SKM-1 (cell line): Measurements from ENCODE around the gene DUSP15.
"Not testable (repeated sequence)": the region's sequence is repeated elsewhere in the genome, so short reads cannot be mapped to it uniquely, and the experiment has no call there.

Experiments
- DNase-seq: peaks from one replicate; lab custom pipeline; 2025; ENCODE audit not compliant: unreplicated experiment; lab: John Stamatoyannopoulos, UW

DUSP15 gene, protein sequence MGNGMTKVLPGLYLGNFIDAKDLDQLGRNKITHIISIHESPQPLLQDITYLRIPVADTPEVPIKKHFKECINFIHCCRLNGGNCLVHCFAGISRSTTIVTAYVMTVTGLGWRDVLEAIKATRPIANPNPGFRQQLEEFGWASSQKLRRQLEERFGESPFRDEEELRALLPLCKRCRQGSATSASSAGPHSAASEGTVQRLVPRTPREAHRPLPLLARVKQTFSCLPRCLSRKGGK

GRCh38 chr20:31869942-31870725 lies at the start of gene DUSP15, which contains the start of gene TTLL9:
TSS of gene DUSP15 (minus strand) at chr20:31870527. CDS start at chr20:31870337, 190 bp downstream.
TSS of gene TTLL9 (plus strand) at chr20:31870634. CDS start at chr20:31871127, 493 bp downstream.
- DNase-seq, result no peak

DNA sequence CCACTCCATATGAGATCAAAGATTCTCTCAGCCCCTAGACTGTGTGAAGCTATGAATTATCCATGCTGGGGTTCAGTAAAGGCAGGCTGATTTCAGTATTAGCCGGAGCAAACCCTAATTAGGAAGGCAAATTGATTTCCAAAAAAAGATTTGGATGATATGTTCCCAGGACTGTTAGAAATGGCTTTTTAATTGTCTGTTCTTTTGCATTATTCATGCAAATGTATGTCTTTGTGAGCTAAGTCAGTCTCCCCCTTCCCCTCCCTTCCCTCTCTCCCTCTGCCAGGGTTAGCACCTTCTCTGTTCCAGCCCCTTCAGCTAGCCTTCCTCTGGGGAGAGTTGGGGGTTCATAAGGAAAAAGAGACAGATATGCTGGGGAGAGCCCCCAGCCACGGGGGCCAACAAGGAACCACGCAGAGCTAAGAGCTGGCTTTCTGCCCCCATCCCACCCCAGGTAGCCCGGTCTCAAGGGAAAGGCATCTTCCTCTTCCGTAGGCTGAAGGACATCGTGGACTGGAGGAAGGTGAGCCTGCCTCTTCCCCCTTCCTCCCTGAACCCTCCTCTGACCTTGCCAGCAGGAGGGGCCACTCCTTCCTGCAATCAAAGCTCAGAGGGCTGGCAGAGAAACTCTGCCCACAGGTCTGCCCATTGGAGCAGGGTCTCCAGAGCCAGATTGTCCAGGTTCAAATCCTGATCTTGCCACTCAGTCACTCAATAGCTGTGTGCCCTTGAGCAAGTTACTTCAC lies 49.3 kb upstream of the DUSP15 start:
- no peak for DNase-seq

DNA sequence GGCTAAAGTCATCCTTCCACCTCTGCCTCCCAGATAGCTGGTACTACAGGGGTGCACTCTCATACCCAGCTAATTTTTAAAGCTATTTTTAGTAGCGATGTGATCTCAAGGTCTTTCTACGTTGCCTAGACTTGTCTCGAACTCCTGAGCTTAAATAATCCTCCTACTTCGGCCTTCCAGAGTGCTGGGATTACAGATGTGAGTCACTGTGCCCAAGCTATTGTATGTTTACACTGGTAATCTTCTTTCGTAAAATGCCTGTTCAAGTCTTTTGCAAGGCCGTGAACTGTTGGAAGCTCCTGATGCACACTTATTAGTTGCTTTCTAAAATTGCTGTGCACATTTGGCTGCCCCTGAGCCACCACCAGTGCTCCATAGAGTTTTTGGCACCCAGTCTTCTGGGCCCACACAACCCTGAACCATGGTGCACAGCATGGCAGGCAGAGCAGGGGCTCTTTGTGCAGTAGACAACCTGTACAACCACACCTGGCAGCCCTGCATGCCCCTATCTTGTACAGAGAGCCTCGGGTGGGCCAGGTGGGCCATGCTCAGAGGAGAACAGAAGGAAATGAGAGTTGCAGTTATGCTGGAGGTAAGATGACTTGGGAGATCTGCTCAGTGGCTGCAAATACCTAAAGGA lies 48.3 kb upstream of the DUSP15 start:
- no peak for DNase-seq

DNA sequence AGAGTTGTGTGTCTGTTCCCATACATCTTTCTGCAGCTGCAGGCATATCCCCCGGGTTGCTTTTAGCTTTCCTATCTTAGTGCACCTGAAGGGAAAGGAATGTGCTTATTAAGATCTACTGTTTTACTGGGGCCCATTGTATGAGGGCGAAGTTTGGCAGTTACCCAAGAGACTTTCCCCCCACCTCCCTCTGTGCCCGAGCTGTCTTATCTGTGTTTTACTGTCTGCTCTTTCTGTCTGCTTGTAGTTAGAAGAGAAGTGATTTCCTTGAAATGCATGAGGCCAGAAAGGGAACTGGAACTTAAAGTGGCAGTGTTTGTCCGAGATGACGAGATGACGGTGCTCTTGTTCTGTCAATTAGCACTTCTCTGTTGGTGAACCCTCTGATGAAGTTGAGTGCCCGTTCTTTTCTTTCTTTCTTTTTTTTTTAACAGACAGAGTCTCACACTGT lies 47.7 kb upstream of the DUSP15 start:
- not testable (repeated sequence) for DNase-seq

GRCh38 chr20:31916708-31917107 lies 46.4 kb upstream of the DUSP15 start:
- no peak for DNase-seq

GRCh38 chr20:31915491-31916280 lies 45.4 kb upstream of the DUSP15 start:
- DNase-seq, result no peak

DNA sequence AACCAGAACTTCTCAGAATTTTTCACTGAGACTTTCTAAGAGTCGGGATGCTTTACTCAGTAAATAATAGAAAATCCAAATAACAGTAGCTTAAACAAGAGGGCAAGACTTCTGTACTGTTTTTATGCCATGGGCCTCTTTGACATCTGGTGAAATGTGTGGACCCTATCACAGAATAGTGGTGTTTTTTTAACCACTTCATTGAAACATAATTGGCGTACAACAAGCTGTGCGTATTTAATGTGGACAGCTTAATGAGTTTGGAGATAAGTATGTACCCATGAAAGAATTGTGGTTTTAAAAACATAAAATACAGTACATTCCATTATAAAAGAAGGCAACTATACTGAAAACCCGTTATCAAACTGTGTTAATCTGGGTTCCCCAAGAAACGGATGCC lies 43.8 kb upstream of the DUSP15 start:
- DNase-seq, result no peak

DNA sequence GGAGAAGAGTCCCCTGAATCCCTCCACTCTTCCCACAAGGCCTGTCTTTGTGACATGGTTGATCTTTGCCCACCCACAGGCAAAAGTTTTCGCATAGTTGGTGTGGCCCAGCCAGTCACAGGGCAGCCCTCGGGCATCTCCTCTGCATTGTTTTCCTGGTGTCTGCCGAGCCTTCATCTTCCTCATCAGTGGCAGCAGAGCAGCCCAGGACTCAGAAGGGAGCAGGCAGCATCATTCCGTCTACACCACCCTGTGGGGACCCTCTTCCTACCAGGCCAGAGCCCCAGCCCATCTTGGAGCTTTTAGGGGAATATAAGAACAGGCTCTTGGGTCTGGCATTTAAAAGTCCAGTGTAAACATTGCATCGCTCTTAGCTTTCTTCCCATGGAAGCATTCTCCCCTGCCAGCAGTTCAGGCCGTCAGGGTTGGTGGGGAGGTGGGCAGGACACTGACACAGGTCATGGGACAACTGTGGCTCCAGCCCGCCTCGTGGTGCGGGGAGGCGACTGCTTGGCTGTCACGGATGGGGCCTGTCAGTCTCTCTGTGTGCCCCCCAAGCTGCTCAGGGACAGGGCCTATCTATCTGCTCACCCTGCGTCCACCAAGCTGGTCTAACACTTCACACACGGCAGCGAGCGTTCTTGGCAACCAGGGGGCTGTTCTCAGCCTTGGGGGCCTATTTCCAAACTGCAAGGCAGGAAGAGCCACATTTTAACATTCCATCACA lies 43.3 kb upstream of the DUSP15 start:
- DNase-seq, result no peak

GRCh38 chr20:31910071-31910803 lies 39.9 kb upstream of the DUSP15 start:
- no peak for DNase-seq

DNA sequence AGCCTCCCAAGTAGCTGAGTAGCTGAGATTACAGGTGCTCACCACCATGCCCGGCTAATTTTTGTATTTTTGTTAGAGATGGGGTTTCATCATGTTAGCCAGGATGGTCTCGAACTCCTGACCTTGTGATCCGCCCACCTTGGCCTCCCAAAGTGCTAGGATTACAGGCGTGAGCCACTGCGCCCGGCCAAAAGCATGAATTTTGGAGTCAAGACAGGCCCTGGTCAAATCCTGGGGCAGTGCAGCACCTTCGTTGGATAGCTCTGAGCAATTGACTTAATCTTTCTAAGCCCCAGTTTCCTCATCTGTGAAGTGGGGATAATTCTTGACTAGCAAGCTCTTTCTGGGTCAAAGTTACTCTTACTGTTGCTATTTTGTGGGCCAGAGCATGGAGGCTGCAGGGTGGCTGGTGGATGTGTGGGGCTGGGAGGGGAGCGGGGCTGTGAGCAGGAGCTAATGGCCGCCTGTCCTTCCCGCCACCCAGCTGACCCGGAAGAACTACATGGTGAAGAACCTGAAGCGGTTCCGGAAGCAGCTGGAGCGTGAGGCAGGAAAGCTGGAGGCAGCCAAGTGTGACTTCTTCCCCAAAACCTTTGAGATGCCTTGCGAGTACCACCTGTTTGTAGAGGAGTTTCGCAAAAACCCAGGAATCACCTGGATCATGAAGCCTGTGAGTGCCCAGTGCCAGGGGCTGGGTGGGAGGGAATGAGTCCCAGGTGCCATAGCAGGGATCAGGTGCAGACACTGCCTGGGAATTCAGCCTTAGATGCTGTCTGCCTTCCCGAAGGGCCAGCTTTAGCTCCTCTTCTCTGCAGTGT lies 39.1 kb upstream of the DUSP15 start:
- DNase-seq, result no peak

- DNase-seq, result no peak
Measured at GRCh38 chr20:31908424-31908823, 38.1 kb upstream of the DUSP15 start.

GRCh38 chr20:31908016-31908415 lies 37.7 kb upstream of the DUSP15 start:
- no peak for DNase-seq

- DNase-seq, result no peak
Measured at GRCh38 chr20:31907046-31907445, 36.7 kb upstream of the DUSP15 start.

- DNase-seq, result no peak
Measured at GRCh38 chr20:31906001-31906400, 35.7 kb upstream of the DUSP15 start.

DNA sequence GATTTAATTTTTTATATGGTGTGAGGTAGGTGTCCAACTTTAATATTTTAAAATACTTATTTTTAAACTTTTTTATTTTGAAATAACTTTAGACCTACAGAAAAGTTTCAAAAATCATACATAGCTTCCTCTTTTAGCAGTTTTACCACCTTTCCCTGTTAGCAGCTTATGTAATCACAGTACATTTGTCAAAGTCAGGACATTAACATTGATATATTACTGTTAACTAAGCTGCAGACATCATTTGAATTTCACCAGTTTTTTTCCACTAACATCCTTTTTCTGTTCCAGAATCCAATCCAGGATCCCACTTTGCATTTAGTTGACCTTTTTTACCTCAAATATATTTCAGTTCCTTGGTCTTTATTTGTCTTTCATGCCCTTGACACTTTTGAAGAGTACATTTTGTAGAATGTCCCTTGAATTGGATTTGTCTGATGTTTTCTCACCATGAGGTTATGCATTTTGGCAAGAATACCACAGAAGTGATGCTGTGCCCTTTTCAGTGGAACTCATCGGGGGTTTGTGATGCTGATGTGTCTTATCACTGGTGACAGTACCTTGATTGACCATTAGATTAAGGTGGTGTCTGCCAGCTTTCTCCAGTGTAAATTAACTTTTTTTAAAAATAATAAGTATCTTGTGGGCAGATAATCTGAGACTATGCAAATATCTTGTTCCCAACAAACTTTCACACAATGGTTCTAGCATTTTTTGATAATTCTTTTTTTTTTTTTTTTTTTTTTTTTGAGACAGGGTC lies 33.5 kb upstream of the DUSP15 start:
- no peak for DNase-seq

DNA sequence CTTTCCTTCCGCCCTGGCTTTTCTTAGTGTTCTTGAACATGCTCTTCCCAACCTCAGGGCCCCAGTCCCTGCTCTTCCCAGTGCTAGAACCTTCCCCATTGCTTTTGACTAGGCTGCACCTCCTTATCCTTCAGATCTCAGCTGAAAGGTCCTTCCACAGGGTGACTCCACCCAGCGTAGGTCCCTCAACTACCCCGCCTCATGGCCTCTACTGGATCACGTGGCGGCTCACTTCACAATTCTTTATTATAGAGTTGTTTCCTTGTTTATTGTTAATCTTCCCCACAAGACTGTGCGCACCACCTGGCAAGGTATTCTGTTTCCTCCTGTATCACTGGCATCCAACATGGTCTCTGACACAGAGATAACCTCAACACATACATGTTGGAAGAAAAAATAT lies 31.3 kb upstream of the DUSP15 start:
- no peak for DNase-seq

GRCh38 chr20:31897541-31897940 lies 27.2 kb upstream of the DUSP15 start:
- DNase-seq, result no peak

DNA sequence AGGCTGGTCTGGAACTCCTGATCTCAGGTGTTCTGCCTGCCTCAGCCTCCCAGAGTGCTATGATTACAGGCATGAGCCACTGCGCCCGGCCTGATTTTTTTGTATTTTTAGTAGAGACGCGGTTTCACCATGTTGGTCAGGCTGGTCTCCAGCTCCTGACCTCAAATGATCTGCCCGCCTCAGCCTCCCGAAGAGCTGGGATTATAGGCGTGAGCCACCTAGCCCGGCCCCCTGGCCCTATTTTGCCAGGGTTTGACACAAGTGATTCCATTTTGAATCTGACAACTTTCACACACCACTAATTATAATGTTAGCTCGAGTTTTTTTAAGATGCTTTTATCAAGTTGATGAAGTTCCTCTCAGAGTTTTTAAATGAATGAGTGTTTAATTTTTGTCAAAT lies 25.7 kb upstream of the DUSP15 start:
- DNase-seq, result no peak
